Smooth muscle cell (in vitro differentiated cells): Measurements from ENCODE around the gene NAPA. TPM values are rescaled to one million over a fixed set of nuclear protein-coding genes. Genes with fewer than 3 reads are reported as not detected.

Experiments used
- DNase-seq: peaks from one replicate; lab custom pipeline; 2025; ENCODE audit not compliant: unreplicated experiment; lab: John Stamatoyannopoulos, UW
- H2AFZ ChIP-seq: fragments of 200-600 bp; sonication (generic); 2 replicates; pipeline ENCODE4 v1.6.0; 2016; ENCODE audit warnings: antibody characterized with exemption, low read depth, mild to moderate bottlenecking
- H3F3A ChIP-seq: fragments of 200-600 bp; sonication (generic); 2 replicates; pipeline ENCODE4 v1.6.0; 2017; ENCODE audit warnings: antibody characterized with exemption, low read depth
- H3K27ac ChIP-seq: fragments of 200-600 bp; sonication (generic); 2 replicates; pipeline ENCODE4 v1.5.1; 2016; ENCODE audit warnings: low read depth, mild to moderate bottlenecking
- H3K27me3 ChIP-seq: fragments of 200-600 bp; sonication (generic); 2 replicates; pipeline ENCODE4 v1.6.1; 2016; ENCODE audit warnings: low read depth, mild to moderate bottlenecking
- H3K36me3 ChIP-seq: fragments of 200-600 bp; sonication (generic); 2 replicates; pipeline ENCODE4 v1.5.1; 2016; ENCODE audit warnings: low read depth
- H3K4me1 ChIP-seq: fragments of 200-600 bp; sonication (generic); 2 replicates; pipeline ENCODE4 v1.5.1; 2016; ENCODE audit warnings: low read depth
- H3K4me2 ChIP-seq: fragments of 200-600 bp; sonication (generic); 2 replicates; pipeline ENCODE4 v1.6.0; 2016; ENCODE audit warnings: mild to moderate bottlenecking
- H3K4me3 ChIP-seq: fragments of 200-600 bp; sonication (generic); 2 replicates; pipeline ENCODE4 v1.5.1; 2016; ENCODE audit warnings: mild to moderate bottlenecking
- H3K79me2 ChIP-seq: fragments of 200-600 bp; sonication (generic); 2 replicates; pipeline ENCODE4 v1.6.0; 2016; ENCODE audit warnings: low read depth, mild to moderate bottlenecking
- H3K9ac ChIP-seq: fragments of 200-600 bp; sonication (generic); 2 replicates; pipeline ENCODE4 v1.6.0; 2016; ENCODE audit warnings: low read depth
- H3K9me3 ChIP-seq: fragments of 200-600 bp; sonication (generic); replicated peaks from 2 replicates; pipeline ENCODE4 v1.5.1; 2016; ENCODE audit warnings: low read depth
- H4K20me1 ChIP-seq: fragments of 200-600 bp; sonication (generic); 2 replicates; pipeline ENCODE4 v1.6.0; 2016; ENCODE audit warnings: low read depth
- CTCF ChIP-seq: fragments of 200-600 bp; sonication (generic); IDR thresholded peaks from 2 replicates; pipeline ENCODE4 v1.5.1; 2017; ENCODE audit warnings: borderline replicate concordance, mild to moderate bottlenecking, antibody characterized with exemption; ENCODE audit not compliant: insufficient read depth, poor library complexity, severe bottlenecking
- WGBS: methylation state at CpG from one replicate; pipeline ENCODE4 v1.1.7; 2016; ENCODE audit warnings: low lambda C conversion rate; 5-methylcytosine and 5-hydroxymethylcytosine counted together
- polyA plus RNA-seq: library from polyadenylated mRNA; unstranded; fragments of >200 nt; fragmentation: Nextera tagmentation; extraction: Ambion mirVana; gene quantifications from 2 replicates; pipeline ENCODE4 v1.2.1, GENCODE V29; 2016
- total RNA-seq: library from RNA; depleted of rRNA; stranded (reverse); fragments of >200 nt; gene quantifications from 2 replicates; pipeline ENCODE4 v1.2.3, GENCODE V29; 2014

The NAPA gene
- total and polyA plus RNA-seq, 2 experiments from 2014 or later: 65.0 to 78.7 TPM

- H3K27ac ChIP-seq: no peak overlapping the region
- no peak overlapping the region for H3K4me3 ChIP-seq
- WGBS: 49% methylated on average over 4 of the region's 4 CpGs
- H3F3A ChIP-seq: no peaks in the 10 kb centered on the region
- no peak for TF ChIP-seq CTCF
- no peak overlapping the region for H3K4me2 ChIP-seq
- H3K79me2 ChIP-seq: no peaks in the 10 kb centered on the region
- no peak overlapping the region for H2AFZ ChIP-seq
- no peak overlapping the region for H3K9ac ChIP-seq
- peaks cover 73% of the 10 kb centered on the region for H3K27me3 ChIP-seq
- no peaks in the 10 kb centered on the region for H3K4me1 ChIP-seq
- no peaks in the 10 kb centered on the region for H3K36me3 ChIP-seq
- H4K20me1 ChIP-seq: no peaks in the 10 kb centered on the region
- H3K9me3 ChIP-seq: no peaks in the 10 kb centered on the region
- DNase-seq: no peak
Measured at GRCh38 chr19:47445527-47445926, 69.3 kb downstream of the NAPA start.

GRCh38 chr19:47444388-47444821, 70.5 kb downstream of the NAPA start:
- Histone ChIP-seq H3K4me2 (no peak overlapping the region), H3K79me2 (no peaks in the 10 kb centered on the region), H3K36me3 (no peaks in the 10 kb centered on the region), H3K9ac (no peak overlapping the region), H3F3A (no peaks in the 10 kb centered on the region), H4K20me1 (no peaks in the 10 kb centered on the region), H2AFZ (no peak overlapping the region), H3K27me3 (peaks cover 63% of the 10 kb centered on the region), H3K4me3 (no peak overlapping the region), H3K4me1 (no peaks in the 10 kb centered on the region), H3K9me3 (no peaks in the 10 kb centered on the region), H3K27ac (no peak overlapping the region)
- no peak for TF ChIP-seq CTCF
- 41% methylated on average over 22 of the region's 22 CpGs for WGBS
- no peak for DNase-seq

GRCh38 chr19:47443331-47443730, 71.5 kb downstream of the NAPA start:
- 72% methylated on average over 12 of the region's 12 CpGs for WGBS
- Histone ChIP-seq H3K4me1 (no peaks in the 10 kb centered on the region), H3K27me3 (peaks cover 52% of the 10 kb centered on the region), H4K20me1 (no peaks in the 10 kb centered on the region), H3K4me3 (no peak overlapping the region), H3K27ac (no peak overlapping the region), H3K9ac (no peak overlapping the region), H3K9me3 (no peaks in the 10 kb centered on the region), H3K36me3 (no peaks in the 10 kb centered on the region), H3K4me2 (no peak overlapping the region), H3F3A (no peaks in the 10 kb centered on the region), H3K79me2 (no peaks in the 10 kb centered on the region), H2AFZ (no peak overlapping the region)
- TF ChIP-seq CTCF: no peak
- no peak for DNase-seq

- no peaks in the 10 kb centered on the region for H4K20me1 ChIP-seq
- no peaks in the 10 kb centered on the region for H3K79me2 ChIP-seq
- DNase-seq: no peak
- H3K4me3 ChIP-seq: no peak overlapping the region
- H3K4me1 ChIP-seq: no peaks in the 10 kb centered on the region
- no peak overlapping the region for H3K9ac ChIP-seq
- H2AFZ ChIP-seq: no peak overlapping the region
- no peaks in the 10 kb centered on the region for H3F3A ChIP-seq
- H3K27ac ChIP-seq: no peak overlapping the region
- 43% methylated on average over 5 of the region's 5 CpGs for WGBS
- H3K36me3 ChIP-seq: no peaks in the 10 kb centered on the region
- TF ChIP-seq CTCF: no peak
- no peak overlapping the region for H3K4me2 ChIP-seq
- H3K9me3 ChIP-seq: no peaks in the 10 kb centered on the region
- peaks cover 8% of the 10 kb centered on the region for H3K27me3 ChIP-seq
Measured at GRCh38 chr19:47438793-47439220, 76.1 kb downstream of the NAPA start.
